Measurements from ENCODE around the gene USP7. TPM values are rescaled to one million over a fixed set of nuclear protein-coding genes. Genes with fewer than 3 reads are reported as not detected.
A peak's percentile ranks its signal among the peaks of the same experiment; 100 is the strongest.

The USP7 gene
- polyA plus RNA-seq, 4 donors: 103 to 143 (median 122) TPM

- no peak for DNase-seq (ENCODE audit: low read depth in 4 of 4, low spot score in 2 of 4)
These were observed 7.9 kb downstream of the USP7 start for GRCh38 chr16:8955828-8956227.

- no peak for DNase-seq (ENCODE audit: low read depth in 4 of 4, low spot score in 2 of 4)
These were observed 10.6 kb downstream of the USP7 start for GRCh38 chr16:8953064-8953463.

- no peak for DNase-seq (ENCODE audit: low read depth in 4 of 4, low spot score in 2 of 4)
These were observed 11.4 kb downstream of the USP7 start for GRCh38 chr16:8952281-8952751.

GRCh38 chr16:8951447-8952280 lies 12.0 kb downstream of the USP7 start:
- no peak for DNase-seq (ENCODE audit: low read depth in 4 of 4, low spot score in 2 of 4)

GRCh38 chr16:8950580-8951077 lies 13.1 kb downstream of the USP7 start:
- no peak for DNase-seq (ENCODE audit: low read depth in 4 of 4, low spot score in 2 of 4)

GRCh38 chr16:8949536-8950418 lies 13.9 kb downstream of the USP7 start:
- DNase-seq (ENCODE audit: low read depth in 4 of 4, low spot score in 2 of 4): no peak

- no peak for DNase-seq (ENCODE audit: low read depth in 4 of 4, low spot score in 2 of 4)
These were observed 14.9 kb downstream of the USP7 start for GRCh38 chr16:8948831-8949230.

GRCh38 chr16:8948069-8948593 lies 15.6 kb downstream of the USP7 start:
- DNase-seq (ENCODE audit: low read depth in 4 of 4, low spot score in 2 of 4): no peak

GRCh38 chr16:8946544-8946943 lies 17.2 kb downstream of the USP7 start:
- DNase-seq (ENCODE audit: low read depth in 4 of 4, low spot score in 2 of 4): no peak

GRCh38 chr16:8945626-8946296 lies 17.9 kb downstream of the USP7 start:
- no peak for DNase-seq (ENCODE audit: low read depth in 4 of 4, low spot score in 2 of 4)

- no peak for DNase-seq (ENCODE audit: low read depth in 4 of 4, low spot score in 2 of 4)
These were observed 19.5 kb downstream of the USP7 start for GRCh38 chr16:8943966-8944759.

GRCh38 chr16:8943001-8943763 lies 20.5 kb downstream of the USP7 start:
- no peak for DNase-seq (ENCODE audit: low read depth in 4 of 4, low spot score in 2 of 4)

GRCh38 chr16:8941718-8942344 lies 21.9 kb downstream of the USP7 start:
- no peak for DNase-seq (ENCODE audit: low read depth in 4 of 4, low spot score in 2 of 4)

- no peak for DNase-seq (ENCODE audit: low read depth in 4 of 4, low spot score in 2 of 4)
These were observed 25.9 kb downstream of the USP7 start for GRCh38 chr16:8937803-8938202.

- DNase-seq (ENCODE audit: low read depth in 4 of 4, low spot score in 2 of 4): no peak
These were observed 27.3 kb downstream of the USP7 start for GRCh38 chr16:8936421-8936820.

GRCh38 chr16:8935989-8936388 lies 27.7 kb downstream of the USP7 start:
- no peak for DNase-seq (ENCODE audit: low read depth in 4 of 4, low spot score in 2 of 4)

- no peak for DNase-seq (ENCODE audit: low read depth in 4 of 4, low spot score in 2 of 4)
These were observed 29.1 kb downstream of the USP7 start for GRCh38 chr16:8934601-8935000.

GRCh38 chr16:8931859-8932258 lies 31.8 kb downstream of the USP7 start:
- peak; percentile 42 to 70 (median 49) for DNase-seq (ENCODE audit: low read depth in 4 of 4, low spot score in 2 of 4)

Data from left renal cortex interstitium (tissue), 4 donors.